Stimulated activated CD8-positive, alpha-beta memory T cell treated with anti-CD3 and anti-CD28 coated beads, Interleukin-15, amount 100 ng/mL, for 48 hours (primary cell): ENCODE data around the gene CD48.
"Not testable (repeated sequence)": the region's sequence is repeated elsewhere in the genome, so short reads cannot be mapped to it uniquely, and the experiment has no call there.

Experiments used
- DNase-seq, 2 donors: peaks; one replicate each; pipeline ENCODE4 v3.0.0-alpha.2; 2020; ENCODE audit warnings: low read depth in 2 of 2

CD48 gene

DNA sequence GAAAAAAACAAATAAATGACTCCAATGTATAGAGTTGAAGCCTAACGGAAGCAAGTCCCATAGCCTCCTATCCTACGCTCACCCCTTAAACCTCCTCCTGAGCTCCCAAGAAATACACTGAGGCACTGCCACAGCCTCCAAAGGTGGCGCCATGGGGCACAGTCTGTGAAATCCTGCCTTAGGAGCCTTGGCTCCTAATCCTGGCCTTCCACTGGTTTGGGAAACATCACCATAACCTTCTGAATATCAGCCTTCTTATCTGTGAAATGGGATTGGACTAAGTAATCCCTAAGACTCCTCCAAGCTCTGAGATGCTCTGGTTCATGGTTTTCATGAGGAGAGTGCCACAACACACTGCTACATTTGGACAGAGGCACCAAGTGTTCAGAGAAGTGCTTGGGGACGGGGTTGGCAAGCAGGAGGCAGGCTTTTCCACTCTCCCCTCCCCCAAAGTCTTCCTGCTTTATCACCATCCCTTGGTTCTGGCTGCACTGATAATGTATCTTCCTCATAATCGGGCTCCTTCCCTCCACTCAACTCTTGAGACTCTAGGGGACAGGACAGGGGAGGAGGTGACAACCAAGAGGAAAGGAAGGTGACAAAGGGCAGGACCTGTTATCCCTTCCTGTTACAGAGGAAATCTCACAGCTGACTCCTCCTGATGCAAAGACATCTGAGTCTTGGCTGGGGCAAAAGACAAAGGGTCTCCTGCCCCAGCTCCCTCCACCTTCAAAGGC lies 30.2 kb upstream of the CD48 start:
- DNase-seq = no peak

DNA sequence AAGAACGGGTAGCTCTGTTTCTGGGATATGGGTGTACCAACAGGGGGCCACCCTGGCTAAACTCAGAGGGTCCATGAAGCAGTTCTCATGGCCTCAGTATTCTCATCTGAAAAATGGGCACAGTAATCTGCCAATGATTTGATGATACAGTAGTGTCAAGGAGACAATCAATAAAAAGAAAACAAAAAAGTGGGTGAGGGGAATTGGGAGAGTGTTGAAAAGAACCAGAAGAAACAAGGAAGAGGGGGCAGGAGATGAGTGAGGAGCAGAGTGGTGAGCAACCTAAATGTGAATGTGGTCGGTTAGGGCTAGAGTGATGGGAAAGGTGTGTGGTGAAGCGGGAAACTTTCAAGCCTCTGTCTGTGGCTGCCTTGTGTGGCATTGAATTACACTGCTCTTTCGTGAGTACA lies 29.5 kb upstream of the CD48 start:
- DNase-seq = no peak

DNA sequence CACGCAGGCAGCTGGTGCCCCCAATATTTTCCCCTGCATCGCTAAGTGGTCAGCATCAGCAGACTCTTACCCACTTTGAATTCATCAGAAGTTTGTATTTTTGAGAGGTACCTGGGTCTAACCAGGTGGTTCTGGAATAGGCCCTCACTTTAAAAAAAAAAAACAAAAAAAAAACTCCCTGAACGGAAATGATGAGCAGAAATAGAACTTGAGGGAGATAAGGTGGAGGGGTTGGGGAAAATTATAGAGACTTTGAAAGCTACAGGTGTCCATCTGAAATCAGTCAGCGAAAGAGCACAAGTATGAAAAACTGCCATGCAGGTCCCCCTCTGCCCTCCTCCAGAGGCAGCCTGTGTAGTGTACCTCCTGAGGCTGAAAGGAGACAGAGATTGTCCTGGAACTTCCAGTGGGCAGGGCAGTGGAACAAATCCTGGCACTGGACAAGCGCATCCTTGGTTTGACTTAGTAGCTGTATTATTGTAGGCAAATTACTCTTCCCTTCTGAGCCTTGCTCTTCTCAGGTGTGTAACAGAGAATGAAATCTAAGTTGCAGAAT lies 28.6 kb upstream of the CD48 start:
- no peak for DNase-seq

DNA sequence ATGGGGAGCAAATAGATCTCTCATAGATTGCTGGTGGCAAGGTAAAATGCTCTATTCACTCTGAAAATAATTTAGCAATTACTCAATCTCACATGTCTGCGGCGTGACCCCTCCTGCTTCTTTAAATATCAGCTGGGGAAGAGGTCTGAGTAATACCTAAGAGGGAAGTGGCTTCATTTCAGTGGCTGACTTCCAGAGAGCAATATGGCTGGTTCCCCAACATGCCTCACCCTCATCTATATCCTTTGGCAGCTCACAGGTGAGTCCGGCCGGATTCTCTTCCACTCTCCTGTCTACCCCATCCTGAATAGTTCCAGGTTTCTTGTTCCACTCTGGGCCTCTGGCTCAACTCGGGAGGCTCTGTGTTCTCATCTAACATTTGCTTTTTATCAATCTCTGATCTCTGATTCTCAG lies 27.5 kb upstream of the CD48 start, which contains the start of gene SLAMF7:
Gene SLAMF7, plus strand, starts transcription at position 150 of the 414 bp plus-strand sequence. Its CDS starts 55 bp downstream, at position 205.
- DNase-seq = no peak

DNA sequence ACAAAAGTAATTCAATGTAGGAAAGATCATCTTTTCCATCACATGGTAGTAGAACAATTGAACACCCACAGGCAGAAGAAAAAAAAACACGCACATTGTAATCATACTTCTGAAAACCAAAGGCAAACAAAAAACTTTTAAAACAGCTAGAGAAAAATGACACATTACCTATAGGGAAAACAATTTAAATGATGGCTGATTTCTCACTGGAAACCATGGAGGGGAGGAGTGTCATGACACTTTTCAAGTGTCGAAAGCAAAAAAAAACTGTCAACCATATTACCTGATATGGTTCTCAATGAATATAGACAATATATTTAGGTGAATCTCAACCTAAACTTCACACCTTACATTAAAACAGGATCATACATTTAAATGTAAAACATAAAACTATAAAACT lies 26.6 kb upstream of the CD48 start:
- no peak for DNase-seq

DNA sequence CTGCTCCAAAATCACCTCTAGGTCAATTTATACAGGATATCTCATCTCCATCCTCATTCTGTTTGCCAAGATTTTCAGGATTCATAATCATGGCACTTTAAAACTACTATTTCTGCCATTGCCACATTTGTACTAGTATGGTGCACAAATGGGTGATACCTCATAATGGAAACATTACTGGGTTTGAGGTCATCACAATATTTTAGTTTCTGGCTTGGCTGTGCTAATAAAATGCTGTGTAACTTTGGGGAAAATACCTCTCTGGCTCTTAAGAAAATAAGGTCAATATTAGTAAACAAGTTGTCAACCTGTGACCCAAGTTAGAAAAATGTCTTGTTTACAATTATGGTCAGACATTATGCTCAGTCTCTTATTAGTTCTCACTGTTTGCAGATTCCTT lies 22.7 kb upstream of the CD48 start:
- DNase-seq = no peak

DNA sequence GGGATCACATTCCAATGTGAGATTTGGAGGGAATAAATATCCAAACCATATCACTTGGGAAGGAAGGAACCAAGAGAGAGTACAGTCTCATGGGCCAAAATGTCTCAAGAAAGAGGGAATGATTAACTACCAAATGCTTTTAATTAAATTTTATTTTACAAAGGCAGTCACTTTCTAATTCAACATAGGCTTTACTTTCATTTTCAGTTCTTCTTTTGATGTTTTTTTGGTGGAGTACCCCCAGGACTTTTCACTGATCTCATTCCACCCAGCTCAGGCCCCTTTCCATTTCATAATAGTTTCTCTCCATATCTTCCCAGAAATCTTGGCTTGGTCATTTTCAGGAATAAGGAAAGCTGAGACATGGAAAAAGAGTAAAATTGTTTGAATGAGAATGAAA lies 22.3 kb upstream of the CD48 start:
- no peak for DNase-seq

DNA sequence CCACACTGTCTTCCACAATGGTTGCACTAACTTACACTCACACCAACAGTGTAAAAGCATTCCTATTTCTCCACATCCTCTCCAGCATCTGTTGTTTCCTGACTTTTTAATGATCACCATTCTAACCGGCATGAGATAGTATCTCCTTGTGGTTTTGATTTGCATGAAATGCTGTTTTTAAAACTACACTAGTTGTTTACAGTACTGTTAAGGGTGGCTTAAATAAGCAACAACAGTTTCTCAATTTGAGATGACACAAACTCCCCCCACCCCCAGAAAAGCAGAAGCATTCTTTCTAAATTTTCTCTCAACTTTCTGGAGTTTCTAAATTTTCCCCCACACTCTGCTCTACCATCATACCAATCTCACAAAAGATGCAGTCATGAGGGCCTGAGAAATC lies 20.4 kb upstream of the CD48 start:
- DNase-seq = no peak

DNA sequence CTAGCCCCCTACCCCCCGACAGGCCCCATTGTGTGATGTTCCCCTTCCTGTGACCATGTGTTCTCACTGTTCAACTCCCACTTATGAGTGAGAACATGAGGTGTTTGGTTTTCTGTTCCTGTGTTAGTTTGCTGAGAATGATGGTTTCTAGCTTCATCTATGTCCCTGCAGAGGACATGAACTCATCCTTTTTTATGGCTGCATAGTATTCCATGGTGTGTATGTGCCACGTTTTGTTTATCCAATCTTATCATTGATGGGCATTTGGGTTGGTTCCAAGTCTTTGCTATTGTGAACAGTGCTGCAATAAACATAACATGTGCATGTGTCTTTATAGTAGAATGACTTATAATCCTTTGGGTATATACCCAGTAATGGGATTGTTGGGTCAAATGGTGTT lies 19.9 kb upstream of the CD48 start:
- not testable (repeated sequence) for DNase-seq

DNA sequence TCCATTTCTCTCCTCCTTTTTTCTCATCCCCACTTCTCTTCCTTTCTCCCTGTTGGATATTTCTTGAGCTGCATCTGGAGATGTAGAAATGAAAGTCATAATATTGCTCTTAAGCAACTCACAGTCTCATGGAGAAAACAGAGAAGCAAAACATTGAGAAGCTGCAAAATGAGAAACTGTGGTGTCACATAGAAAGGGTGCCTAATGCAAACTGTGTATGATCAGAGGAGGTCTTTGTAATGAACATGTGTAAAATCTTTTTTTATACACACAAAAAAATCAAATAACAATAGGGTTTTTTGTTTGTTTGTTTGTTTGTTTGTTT lies 15.7 kb upstream of the CD48 start:
- DNase-seq = no peak

DNA sequence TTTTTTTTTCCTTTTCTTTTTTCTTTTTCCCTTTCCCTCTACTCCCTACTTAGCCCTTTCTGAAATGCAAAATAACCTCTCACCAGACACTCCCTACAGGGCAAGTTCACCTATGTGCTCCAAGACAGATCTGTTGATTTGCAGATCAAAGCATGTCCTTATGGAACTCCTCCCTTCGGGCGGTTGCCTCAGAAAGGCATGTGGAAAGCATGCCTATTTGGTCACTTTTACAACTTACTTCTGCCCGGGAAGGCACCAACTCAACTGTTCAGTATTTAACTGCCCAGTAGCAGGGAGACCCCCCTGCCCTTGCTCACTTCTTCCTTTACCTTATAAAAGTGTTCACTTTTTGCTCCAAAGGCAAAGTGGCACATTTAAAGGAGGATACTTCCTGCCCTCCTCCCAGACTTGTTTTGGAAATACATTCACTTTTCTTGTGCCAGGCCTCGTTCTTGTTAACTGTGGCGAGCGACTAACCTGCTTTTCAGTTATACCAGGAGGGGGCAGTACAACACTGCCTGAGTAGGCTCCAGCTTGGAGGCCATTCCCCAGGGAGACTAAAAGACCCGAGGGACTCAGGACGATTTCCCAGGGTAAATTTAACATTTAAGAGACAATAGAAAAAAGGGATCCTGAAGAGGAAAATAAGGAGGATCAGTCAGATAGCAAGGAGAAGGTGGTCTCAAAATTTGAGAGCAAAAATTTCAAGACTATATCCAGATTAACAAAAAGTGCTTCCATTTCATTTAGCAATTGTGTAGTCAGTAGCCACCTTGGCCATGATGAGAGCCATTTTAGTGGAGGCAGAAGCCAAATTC lies 15.1 kb upstream of the CD48 start:
- no peak for DNase-seq

DNA sequence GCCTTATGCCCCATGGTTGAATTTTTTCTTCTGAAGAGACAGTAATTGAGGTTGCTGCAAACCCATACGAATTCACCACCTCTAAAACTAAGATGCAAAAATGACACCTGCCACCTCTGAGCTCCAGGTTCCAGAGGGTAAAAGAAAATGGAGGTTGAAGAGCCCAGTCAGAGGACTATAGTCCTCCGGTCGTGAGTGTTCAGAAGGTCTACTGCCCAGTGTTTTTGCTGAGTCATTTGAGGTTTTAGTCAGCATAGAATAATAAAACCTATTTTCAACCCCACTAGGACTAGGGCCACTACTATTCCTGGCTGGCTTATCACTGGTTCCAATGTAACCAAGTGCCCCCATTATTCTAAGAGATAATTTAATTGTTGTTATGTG lies 14.5 kb upstream of the CD48 start:
- no peak for DNase-seq

DNA sequence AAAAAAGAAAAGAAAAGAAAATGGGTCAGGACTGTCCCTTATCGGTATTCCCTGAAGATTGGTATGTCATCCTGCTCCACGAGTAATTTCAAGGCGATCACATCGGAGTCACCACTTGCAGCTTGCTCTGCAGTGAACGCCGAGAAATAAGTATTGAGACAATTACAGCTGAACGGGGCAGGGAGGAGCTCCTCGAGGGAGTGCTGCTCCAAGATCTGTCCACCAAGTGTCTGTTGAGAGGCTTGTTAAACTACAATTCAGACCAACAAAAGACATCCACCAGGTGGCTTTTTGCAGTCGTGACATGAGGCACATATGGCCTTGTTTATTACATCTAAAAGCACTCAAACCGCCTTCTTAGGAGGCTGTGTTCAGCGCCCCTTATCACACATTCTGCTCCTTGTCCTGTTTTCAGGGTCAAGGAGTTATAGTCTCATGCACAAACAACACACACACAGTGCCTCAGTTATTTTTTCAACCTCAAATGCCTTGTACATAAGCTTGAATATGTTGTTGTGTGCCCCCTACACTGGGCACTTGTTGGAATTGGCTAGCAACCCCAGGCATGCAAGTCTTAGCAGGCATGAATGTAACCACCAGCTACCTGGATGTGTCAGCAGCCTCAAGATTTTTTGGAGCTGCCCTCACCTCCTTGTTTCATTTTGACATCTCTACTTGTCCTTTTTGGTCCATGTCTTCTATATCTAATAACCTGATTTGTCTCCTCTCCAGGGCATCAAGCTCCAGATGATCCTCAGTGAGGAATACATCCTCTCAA lies 13.0 kb upstream of the CD48 start:
- no peak for DNase-seq

DNA sequence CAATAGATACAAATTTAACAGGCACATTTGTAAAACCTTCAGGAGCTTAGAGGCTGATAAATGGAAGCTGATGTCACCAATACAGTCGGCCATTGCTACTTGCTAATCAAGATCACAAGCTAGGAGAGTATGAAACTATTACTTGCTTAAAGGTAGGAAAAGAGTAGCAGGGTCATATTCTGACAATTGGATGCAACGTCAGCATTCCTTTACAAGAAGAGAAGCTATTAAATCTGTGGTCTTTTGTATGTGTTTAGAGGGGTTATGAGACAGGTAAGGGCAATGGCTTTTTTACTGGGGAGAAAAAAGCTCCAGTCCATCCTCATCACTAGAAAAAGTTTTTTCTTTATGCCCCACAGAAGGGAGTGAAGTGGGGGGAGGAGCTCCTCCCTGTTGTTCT lies 11.7 kb upstream of the CD48 start:
- DNase-seq = no peak

DNA sequence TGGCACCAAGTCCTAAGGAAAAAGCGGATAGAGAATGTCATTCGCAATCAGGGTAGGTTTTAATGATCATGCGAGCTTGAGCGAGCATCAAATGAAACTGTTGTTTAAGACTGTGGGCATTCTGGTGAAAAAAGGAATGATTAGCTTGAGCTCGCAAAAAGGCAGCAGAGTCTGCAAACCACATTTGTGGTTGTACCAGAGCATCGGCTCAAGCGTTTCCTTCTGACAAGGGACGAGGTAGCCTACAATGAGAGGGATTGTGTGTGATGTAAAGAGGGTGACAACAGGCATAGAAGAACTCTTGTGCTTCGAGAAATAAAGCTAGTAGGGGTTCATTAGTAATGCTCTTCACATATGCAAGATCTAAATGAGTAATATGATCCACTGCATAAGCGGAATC lies 11.1 kb upstream of the CD48 start:
- DNase-seq = no peak

DNA sequence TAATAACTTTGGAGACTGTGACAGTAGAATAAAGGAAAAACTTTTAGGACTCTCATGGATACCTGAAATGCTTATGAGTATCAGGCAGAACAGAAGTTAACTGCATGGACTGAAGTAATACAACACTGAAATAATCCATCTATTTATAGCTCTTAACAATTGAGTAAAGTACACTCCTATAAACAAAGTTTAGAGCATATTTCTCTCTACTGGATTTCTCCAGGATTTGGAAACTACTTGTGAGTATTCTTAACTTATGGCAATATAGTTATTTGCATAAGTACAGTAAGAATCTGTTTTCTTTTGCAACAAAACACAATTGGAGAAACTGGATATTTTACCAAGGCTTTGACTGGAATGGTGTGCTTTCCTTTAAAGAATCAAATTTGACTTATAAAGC lies 9.9 kb upstream of the CD48 start:
- no peak for DNase-seq

DNA sequence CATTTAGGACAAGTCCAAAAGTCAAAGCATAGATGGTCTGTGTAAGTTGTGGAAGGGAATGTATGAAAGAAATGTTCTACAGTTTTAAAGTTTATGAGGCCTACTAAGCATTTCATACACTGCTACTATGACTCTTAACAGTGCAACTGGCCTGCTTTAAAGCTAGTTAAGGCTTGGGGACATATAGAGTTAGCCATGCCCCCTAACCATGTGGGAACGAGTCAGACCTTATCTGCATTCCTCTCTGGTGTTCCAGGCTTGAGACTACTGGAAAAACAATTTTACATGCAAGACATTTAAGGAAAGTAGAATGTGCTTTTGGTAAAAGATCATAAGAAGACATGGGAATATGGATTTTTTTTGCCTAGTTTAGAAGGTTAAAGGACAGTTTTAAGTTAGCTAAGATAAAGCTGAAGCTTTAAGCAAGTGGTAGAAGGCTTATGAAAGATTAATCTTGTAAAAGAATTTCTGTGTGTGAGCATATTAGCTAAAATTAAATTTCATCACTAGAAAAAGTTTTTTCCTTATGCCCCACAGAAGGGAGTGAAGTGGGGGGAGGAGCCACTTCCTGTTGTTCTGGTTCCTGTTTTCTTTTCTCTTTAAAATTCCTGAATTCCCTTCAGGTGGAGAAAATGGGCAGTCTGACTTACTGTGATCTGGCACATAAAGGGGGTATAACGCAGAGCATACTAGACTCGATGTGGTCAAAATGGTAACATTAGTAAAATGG lies 8.9 kb upstream of the CD48 start:
- no peak for DNase-seq

DNA sequence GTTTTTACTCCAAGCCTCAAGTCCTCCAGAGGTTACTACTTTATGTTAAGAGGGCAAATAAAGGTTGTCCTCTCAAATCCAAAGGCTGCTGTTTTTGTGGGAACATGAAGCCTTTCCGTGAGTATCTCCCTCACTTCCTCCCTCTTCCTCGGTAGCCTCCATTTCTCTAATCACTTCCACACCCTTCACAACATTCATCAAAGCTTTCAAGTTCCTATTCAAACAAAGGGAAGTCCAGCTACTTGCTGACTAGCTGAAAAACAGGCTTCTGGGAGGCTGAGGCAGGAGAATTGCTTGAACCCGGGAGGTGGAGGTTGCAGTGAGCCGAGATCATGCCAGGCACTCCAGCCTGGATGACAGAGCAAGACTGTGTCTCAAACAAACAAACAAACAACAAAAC lies 6.6 kb upstream of the CD48 start:
- DNase-seq = no peak

DNA sequence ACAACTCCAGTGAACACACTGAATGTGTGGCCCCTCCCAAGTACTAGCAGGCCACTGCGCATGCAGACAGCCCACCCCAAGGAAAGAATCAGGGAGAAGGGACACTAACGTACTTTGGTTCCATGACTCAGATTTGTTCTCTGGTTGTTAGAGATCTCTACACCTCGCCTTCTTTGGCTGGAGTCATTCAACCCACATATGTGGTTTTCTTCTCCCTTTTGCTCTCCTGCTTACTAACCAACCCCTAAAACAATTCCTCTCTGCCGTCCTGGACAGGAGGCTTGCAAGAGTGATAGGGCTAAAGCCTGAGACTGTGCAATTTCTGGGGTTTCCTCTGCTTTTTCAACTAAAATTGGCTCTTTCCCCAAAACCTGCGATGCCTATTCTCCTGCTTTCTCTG lies 5.7 kb upstream of the CD48 start:
- DNase-seq = no peak

DNA sequence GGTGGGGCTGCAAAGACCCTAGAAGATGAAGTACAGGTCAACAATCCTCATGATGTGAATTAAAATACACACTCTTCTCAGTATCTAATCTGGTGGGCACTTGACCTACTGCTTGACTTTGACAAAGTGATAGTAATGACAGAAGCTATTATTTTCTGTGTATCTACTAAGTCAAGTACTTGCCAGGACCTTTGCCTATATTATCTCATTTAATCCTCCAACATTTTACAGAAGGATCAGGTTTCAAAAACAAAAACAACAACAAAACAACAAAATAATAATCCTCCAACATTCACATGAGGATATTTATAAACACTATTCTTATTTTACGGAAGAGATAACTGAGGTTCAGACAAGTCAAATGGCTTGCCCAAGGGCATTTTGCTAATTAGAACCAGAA lies 4.4 kb upstream of the CD48 start:
- DNase-seq = no peak

DNA sequence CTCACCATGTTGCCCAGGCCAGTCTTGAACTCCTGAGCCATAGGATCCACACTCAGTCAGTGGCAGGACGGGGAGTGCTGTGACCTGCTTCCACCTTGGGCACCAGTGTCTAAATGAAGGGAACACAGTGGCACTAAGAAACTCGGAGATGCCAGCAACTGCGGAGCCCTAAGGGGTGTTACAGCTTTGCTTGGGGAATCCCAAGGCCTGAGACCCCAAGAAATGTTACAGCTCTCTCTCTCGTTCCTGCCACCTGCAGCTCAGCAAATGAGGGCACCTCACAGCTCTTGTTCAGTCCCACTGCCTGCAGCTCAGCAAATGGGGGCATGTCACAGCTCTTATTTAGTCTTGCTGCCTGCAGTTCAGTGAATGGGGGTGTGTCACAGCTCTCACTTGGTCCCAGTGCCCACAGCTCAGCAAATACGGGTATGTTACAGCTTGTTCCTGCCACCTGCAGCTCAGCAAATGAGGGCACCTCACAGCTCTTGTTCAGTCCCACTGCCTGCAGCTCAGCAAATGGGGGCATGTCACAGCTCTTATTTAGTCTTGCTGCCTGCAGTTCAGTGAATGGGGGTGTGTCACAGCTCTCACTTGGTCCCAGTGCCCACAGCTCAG lies 2.5 kb upstream of the CD48 start:
- DNase-seq = not testable (repeated sequence)
